ENCODE data around the gene ASIC5. TPM values are rescaled to one million over a fixed set of nuclear protein-coding genes. Genes with fewer than 3 reads are reported as not detected.

Gene ASIC5
- total RNA-seq, 1 experiment from 2014 or later, result not detected

DNA sequence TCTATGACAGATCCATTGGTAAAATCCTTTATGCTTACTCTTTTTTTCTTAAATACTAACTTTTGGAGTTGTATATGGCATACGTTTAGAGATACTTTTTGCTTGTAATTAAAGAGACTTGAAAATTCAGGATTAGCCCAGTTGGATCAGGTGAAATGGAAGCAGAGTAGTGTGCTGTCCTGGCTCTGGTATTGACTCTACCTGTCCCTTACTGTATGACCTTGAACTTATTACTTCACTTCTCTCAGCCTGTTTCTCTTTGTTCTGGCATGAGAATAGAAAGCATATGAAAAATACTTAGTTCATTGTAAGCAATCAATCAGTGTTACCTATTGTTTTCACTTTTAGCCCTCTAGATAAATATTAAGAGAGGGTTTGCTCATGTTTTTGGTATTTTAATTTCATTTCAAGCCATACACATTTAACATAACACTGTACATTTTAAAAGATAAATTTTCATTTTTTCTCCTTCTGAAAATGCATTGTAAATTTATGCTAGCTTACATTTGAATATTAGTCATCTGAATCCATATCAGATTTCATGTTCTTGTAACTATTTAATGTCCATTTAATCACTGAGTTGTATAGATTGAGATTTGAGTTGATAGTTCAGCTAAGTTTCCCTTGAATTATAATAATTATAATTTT, 71.4 kb downstream of the ASIC5 start:
- CTCF ChIA-PET, result no interaction called here

DNA sequence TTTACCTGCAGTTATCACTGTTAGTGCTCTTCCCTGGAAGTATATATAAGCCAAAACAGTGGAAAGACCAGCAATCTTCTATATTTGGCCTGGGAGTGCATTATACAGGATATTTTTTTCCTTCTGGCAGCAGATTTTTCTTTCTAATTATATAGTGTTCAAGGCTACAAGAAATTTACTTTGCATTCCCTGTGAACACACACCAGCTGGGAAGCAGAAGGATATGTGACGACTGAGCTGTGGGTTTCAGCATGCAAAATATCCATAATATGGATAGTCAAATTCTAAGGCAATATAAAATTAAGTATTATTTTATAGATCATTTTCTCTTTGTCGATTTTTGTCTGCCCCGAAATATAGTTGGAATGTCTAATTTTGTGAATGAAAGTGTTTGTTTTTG, 76.1 kb downstream of the ASIC5 start:
- ChIA-PET POLR2A (ENCODE audit: low non-redundant PET) (no interaction called here), CTCF (no interaction called here)
- TF ChIP-seq, protein P1, sequence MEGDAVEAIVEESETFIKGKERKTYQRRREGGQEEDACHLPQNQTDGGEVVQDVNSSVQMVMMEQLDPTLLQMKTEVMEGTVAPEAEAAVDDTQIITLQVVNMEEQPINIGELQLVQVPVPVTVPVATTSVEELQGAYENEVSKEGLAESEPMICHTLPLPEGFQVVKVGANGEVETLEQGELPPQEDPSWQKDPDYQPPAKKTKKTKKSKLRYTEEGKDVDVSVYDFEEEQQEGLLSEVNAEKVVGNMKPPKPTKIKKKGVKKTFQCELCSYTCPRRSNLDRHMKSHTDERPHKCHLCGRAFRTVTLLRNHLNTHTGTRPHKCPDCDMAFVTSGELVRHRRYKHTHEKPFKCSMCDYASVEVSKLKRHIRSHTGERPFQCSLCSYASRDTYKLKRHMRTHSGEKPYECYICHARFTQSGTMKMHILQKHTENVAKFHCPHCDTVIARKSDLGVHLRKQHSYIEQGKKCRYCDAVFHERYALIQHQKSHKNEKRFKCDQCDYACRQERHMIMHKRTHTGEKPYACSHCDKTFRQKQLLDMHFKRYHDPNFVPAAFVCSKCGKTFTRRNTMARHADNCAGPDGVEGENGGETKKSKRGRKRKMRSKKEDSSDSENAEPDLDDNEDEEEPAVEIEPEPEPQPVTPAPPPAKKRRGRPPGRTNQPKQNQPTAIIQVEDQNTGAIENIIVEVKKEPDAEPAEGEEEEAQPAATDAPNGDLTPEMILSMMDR (conservative IDR thresholded peaks at IDR 0.05; ENCODE audit: low read depth, low read length), result no peak
- no peak for TF ChIP-seq EZH2 (IDR thresholded peaks at IDR 0.05; ENCODE audit: borderline replicate concordance, low read depth, low read length, poor library complexity, severe bottlenecking)
- DNase-seq (ENCODE audit: low spot score), result no peak
- intact Hi-C loops (cut with micrococcal nuclease; ENCODE audit: unreplicated experiment), result loop anchor here (2.0 to 10.0 kb wide), 2 partner anchors 261 to 805 kb away; no protein-coding TSS in a partner anchor
- Histone ChIP-seq H3K4me1 (ENCODE audit: insufficient read depth, low read length, poor library complexity, severe bottlenecking) (no peaks in the 10 kb centered on the region), H3K27me3 (replicated peaks; ENCODE audit: insufficient read depth, low read depth, low read length, poor library complexity) (no peaks in the 10 kb centered on the region), H3K27ac (ENCODE audit: low read depth, low read length, poor library complexity, severe bottlenecking) (no peak overlapping the region), H3K36me3 (ENCODE audit: insufficient read depth, low read length, poor library complexity, severe bottlenecking) (no peaks in the 10 kb centered on the region), H3K9me3 (ENCODE audit: low read depth, low read length, poor library complexity, severe bottlenecking) (no peaks in the 10 kb centered on the region), H3K4me3 (ENCODE audit: low read depth, low read length, poor library complexity, severe bottlenecking) (no peak overlapping the region)
- BruUV-seq (replicated peaks), result no TSS peak

More for the DNA sequence above, 71.4 kb downstream of the ASIC5 start:
- Histone ChIP-seq H3K4me1 (ENCODE audit: insufficient read depth, low read length, poor library complexity, severe bottlenecking) (no peaks in the 10 kb centered on the region), H3K36me3 (ENCODE audit: insufficient read depth, low read length, poor library complexity, severe bottlenecking) (no peaks in the 10 kb centered on the region), H3K27ac (ENCODE audit: low read depth, low read length, poor library complexity, severe bottlenecking) (no peak overlapping the region), H3K4me3 (ENCODE audit: low read depth, low read length, poor library complexity, severe bottlenecking) (no peak overlapping the region), H3K9me3 (ENCODE audit: low read depth, low read length, poor library complexity, severe bottlenecking) (no peaks in the 10 kb centered on the region), H3K27me3 (replicated peaks; ENCODE audit: insufficient read depth, low read depth, low read length, poor library complexity) (no peaks in the 10 kb centered on the region)
- BruUV-seq (replicated peaks), result no TSS peak
- POLR2A ChIA-PET (ENCODE audit: low non-redundant PET), result no interaction called here
- TF ChIP-seq EZH2 (IDR thresholded peaks at IDR 0.05; ENCODE audit: borderline replicate concordance, low read depth, low read length, poor library complexity, severe bottlenecking), result no peak
- TF ChIP-seq, protein P1 (conservative IDR thresholded peaks at IDR 0.05; ENCODE audit: low read depth, low read length), result no peak
- DNase-seq (ENCODE audit: low spot score), result no peak
- intact Hi-C loops (cut with micrococcal nuclease; ENCODE audit: unreplicated experiment), result no loop called here

DNA sequence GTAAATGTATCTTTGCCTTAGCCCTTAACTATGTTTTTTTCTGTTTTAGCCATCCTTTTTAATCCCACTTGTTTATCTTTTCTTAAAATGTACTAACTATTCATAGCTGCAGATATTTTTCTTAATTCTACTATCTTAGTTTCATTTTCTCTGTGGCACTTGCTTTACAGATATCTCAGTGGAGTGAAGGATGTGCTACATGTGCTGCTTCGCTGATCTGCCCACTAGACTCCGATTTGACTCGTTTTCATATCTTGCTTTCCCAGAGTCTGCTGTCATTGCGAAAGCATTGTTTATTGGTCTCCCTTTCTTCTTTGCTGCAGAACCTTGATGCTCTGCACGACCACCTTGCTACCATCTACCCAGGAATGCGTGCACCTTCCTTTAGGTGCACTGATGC, 76.7 kb downstream of the ASIC5 start:
- no peak overlapping the region for H3K4me3 ChIP-seq (ENCODE audit: low read depth, low read length, poor library complexity, severe bottlenecking)

More for the DNA sequence above, 76.7 kb downstream of the ASIC5 start:
- Histone ChIP-seq H3K9me3 (ENCODE audit: low read depth, low read length, poor library complexity, severe bottlenecking) (no peaks in the 10 kb centered on the region), H3K36me3 (ENCODE audit: insufficient read depth, low read length, poor library complexity, severe bottlenecking) (no peaks in the 10 kb centered on the region), H3K27me3 (replicated peaks; ENCODE audit: insufficient read depth, low read depth, low read length, poor library complexity) (no peaks in the 10 kb centered on the region), H3K4me1 (ENCODE audit: insufficient read depth, low read length, poor library complexity, severe bottlenecking) (no peaks in the 10 kb centered on the region), H3K27ac (ENCODE audit: low read depth, low read length, poor library complexity, severe bottlenecking) (no peak overlapping the region)
- BruUV-seq (replicated peaks), result no TSS peak
- DNase-seq (ENCODE audit: low spot score), result no peak
- no peak for TF ChIP-seq EZH2 (IDR thresholded peaks at IDR 0.05; ENCODE audit: borderline replicate concordance, low read depth, low read length, poor library complexity, severe bottlenecking)
- TF ChIP-seq, protein P1 (conservative IDR thresholded peaks at IDR 0.05; ENCODE audit: low read depth, low read length), result no peak
- ChIA-PET POLR2A (ENCODE audit: low non-redundant PET) (no interaction called here), CTCF (no interaction called here)
- intact Hi-C loops (cut with micrococcal nuclease; ENCODE audit: unreplicated experiment), result loop anchor here (2.0 to 10.0 kb wide), 2 partner anchors 261 to 805 kb away; no protein-coding TSS in a partner anchor

All from A673 (cell line).